Measurements from ENCODE around the gene PGAM1.

- no peak for TF ChIP-seq CTCF (IDR thresholded peaks at IDR 0.05; ENCODE audit: low read depth, low read length)
- TF ChIP-seq MAX (IDR thresholded peaks at IDR 0.05; ENCODE audit: low read depth, low read length) = no peak
- TF ChIP-seq POLR2A (IDR thresholded peaks at IDR 0.05; ENCODE audit: extremely low read depth, insufficient read length) = no peak
- no peak for TF ChIP-seq MYC (IDR thresholded peaks at IDR 0.05; ENCODE audit: low read depth, low read length)
These were observed 24.8 kb downstream of the PGAM1 start for GRCh38 chr10:97450828-97451227.
